ENCODE data around the gene ACCS. TPM values are rescaled to one million over a fixed set of nuclear protein-coding genes. Genes with fewer than 3 reads are reported as not detected.

The ACCS gene
- total RNA-seq (2012; rRNA removed) (1.4 and 1.8 TPM in 2 replicates), polyA plus RNA-seq (2012; rRNA removed) (6.0 and 7.3 TPM in 2 replicates), Bru-seq, nascent RNA (percentile 54 among the genes with signal in this experiment), BruChase-seq, experiment 1, labeled RNA remaining after a 6-hour chase (percentile 68 among the genes with signal in this experiment), BruChase-seq, experiment 2, labeled RNA remaining after a 2-hour chase (percentile 70 among the genes with signal in this experiment)
- polyA plus RNA-seq (2012; cell fraction: cytosol; rRNA removed) = 2.0 and 2.8 TPM in 2 replicates
- 83.3 and 91.5 TPM in 2 replicates for polyA plus RNA-seq (2012; cell fraction: nucleus; rRNA removed; ENCODE audit: low replicate concordance)
- long read RNA-seq, partial matches to known transcripts = 1 of 9 reads
- long read RNA-seq, other reads (novel, unspliced or antisense) = 6 of 9 reads

- peaks cover 3% of the 10 kb centered on the region; the same call in 1 of the 2 replicates for H3K4me1 ChIP-seq (ENCODE audit: control insufficient read depth, insufficient read depth, low read length)
- peak within 1 kb of the TSS; percentile 60 for H3K27ac ChIP-seq (ENCODE audit: insufficient read depth, low read length)
- peak within 1 kb of the TSS; percentile 75 for H3K23ac ChIP-seq (ENCODE audit: low read depth, low read length)
- no peaks in the 10 kb centered on the region for H3K9me3 ChIP-seq (ENCODE audit: control insufficient read depth, insufficient read depth, low read length)
- no TSS peak for BruUV-seq (replicated peaks)
- H2AK9ac ChIP-seq (replicated peaks; ENCODE audit: low read depth, low read length, poor library complexity) = peak within 1 kb of the TSS; percentile 81
- peak within 1 kb of the TSS; percentile 82 for H4K5ac ChIP-seq (ENCODE audit: low read depth, low read length)
- H2BK120ac ChIP-seq (ENCODE audit: low read depth, low read length) = peak within 1 kb of the TSS; percentile 54; the same call in 1 of the 2 replicates
- peak within 1 kb of the TSS; percentile 81 for H3K56ac ChIP-seq (ENCODE audit: extremely low read depth, insufficient read depth, low read length)
- peak within 1 kb of the TSS; percentile 76 for H4K91ac ChIP-seq (ENCODE audit: insufficient read depth, low read depth, low read length)
- peak within 1 kb of the TSS; percentile 69 for H3K9ac ChIP-seq (ENCODE audit: low read depth, low read length)
- ChIA-PET POLR2A (ENCODE audit: unreplicated experiment) (interaction anchor here (0.6 kb wide), 1 partner anchor 1645 kb away, joined by 6 read pairs; no protein-coding TSS in a partner anchor), CTCF (interaction anchor here (0.6 kb wide), 2 partner anchors 556 to 1036 kb away, joined by 4 to 6 read pairs; no protein-coding TSS in a partner anchor)
- H3K14ac ChIP-seq (replicated peaks; ENCODE audit: low read depth, low read length) = peak within 1 kb of the TSS; percentile 80
- H3K4me2 ChIP-seq (ENCODE audit: low read depth, low read length) = peak within 1 kb of the TSS; percentile 89
- H2BK5ac ChIP-seq (ENCODE audit: low read depth, low read length, poor library complexity, severe bottlenecking) = peak within 1 kb of the TSS; percentile 60
- no peak within 1 kb of the TSS for H2BK15ac ChIP-seq (ENCODE audit: low read depth, low read length)
- peak within 1 kb of the TSS; percentile 56 for H3K18ac ChIP-seq (ENCODE audit: low read depth, low read length)
- peaks cover 3% of the 10 kb centered on the region; the same call in 1 of the 2 replicates for H3K27me3 ChIP-seq (ENCODE audit: control insufficient read depth, insufficient read depth, low read length)
- H3K4ac ChIP-seq (ENCODE audit: low read depth, low read length) = peak within 1 kb of the TSS; percentile 90
- H3K79me1 ChIP-seq (ENCODE audit: low read depth in 1 of 2, low read length in 2 of 2) = no peaks in the 10 kb centered on the region; a peak in 1 of 4 replicates
- peaks cover 3% of the 10 kb centered on the region; the same call in 1 of the 2 replicates for H3K9me1 ChIP-seq (ENCODE audit: insufficient read depth, low read length)
- H2BK20ac ChIP-seq (ENCODE audit: low read depth, low read length) = 0 out of 2 replicates have a peak within 1 kb of the TSS, but pooled peaks have one; percentile 11
- ATAC-seq (ENCODE audit: low read depth) (peak; percentile 98), DNase-seq (peak; percentile 87)
- dilution Hi-C loops (cut with HindIII; ENCODE audit: low sequenced_read_pairs, unreplicated experiment) (no loop called here), in situ Hi-C loops (cut with MboI; ENCODE audit: low sequenced_read_pairs) (no loop called here), intact Hi-C loops (cut with micrococcal nuclease) (no loop called here)
- no peaks in the 10 kb centered on the region for H3K36me3 ChIP-seq (ENCODE audit: control insufficient read depth, insufficient read depth, low read length)
- peak within 1 kb of the TSS; percentile 57 for H3K4me3 ChIP-seq (ENCODE audit: insufficient read depth, low read depth, low read length)
- H2AK5ac ChIP-seq (ENCODE audit: low read depth, low read length) = no peak within 1 kb of the TSS
- H2AFZ ChIP-seq (replicated peaks; ENCODE audit: low read length, poor library complexity) = peak within 1 kb of the TSS; percentile 92
- peak within 1 kb of the TSS; percentile 92 to 93 for H4K8ac ChIP-seq (ENCODE audit: low read depth in 2 of 2, low read length in 2 of 2)
- no peaks in the 10 kb centered on the region for H4K20me1 ChIP-seq (ENCODE audit: insufficient read depth, low read length)
- WGBS, 2 experiments (ENCODE audit: extremely low coverage in 2 of 2, insufficient read length in 1 of 2) = 1% methylated on average over 26 of the region's 70 CpGs; no CpG with 5 or more reads in 1 of the 2 experiments
- TF ChIP-seq FOS (IDR thresholded peaks at IDR 0.05; ENCODE audit: low read depth, low read length) (no peak), MAFK (IDR thresholded peaks at IDR 0.05; ENCODE audit: low read depth, low read length) (no peak), BHLHE40 (IDR thresholded peaks at IDR 0.05; ENCODE audit: low read depth, low read length) (peak; percentile 68), USF2 (IDR thresholded peaks at IDR 0.05; ENCODE audit: low read depth, low read length) (peak; percentile 85), MAZ (IDR thresholded peaks at IDR 0.05; ENCODE audit: borderline replicate concordance, low read depth, low read length) (peak; percentile 44; the same call in 1 of the 2 replicates), POLR2A (IDR thresholded peaks at IDR 0.05; ENCODE audit: low read depth, low read length) (0 out of 2 replicates have a peak, but pooled peaks have one; percentile 62), CTCF (conservative IDR thresholded peaks at IDR 0.05; ENCODE audit: low read depth, low read length) (peak; percentile 69), MXI1 (IDR thresholded peaks at IDR 0.05; ENCODE audit: borderline replicate concordance, low read depth, low read length) (peak; percentile 31; the same call in 1 of the 2 replicates)
Observed at GRCh38 chr11:44065841-44066731, at the start of gene ACCS. TSS of gene ACCS (plus strand) at chr11:44066270. CDS start at chr11:44067628, 1,358 bp downstream.

All from IMR-90 (cell line).